ENCODE data around the gene COL4A2.

The COL4A2 gene

GRCh38 chr13:110369400-110369799, 62.3 kb downstream of the COL4A2 start:
- Histone ChIP-seq H3K4me1 (ENCODE audit: insufficient read depth, low read length, poor library complexity, severe bottlenecking) (no peaks in the 10 kb centered on the region), H4K20me1 (ENCODE audit: insufficient read depth, low read length, poor library complexity, severe bottlenecking) (no peaks in the 10 kb centered on the region), H3K27me3 (ENCODE audit: insufficient read depth, low read length, poor library complexity, severe bottlenecking) (no peaks in the 10 kb centered on the region)

GRCh38 chr13:110371550-110372465, 64.7 kb downstream of the COL4A2 start:
- no peak for TF ChIP-seq CTCF (conservative IDR thresholded peaks at IDR 0.05; ENCODE audit: low read length)
- no peak for TF ChIP-seq EZH2phosphoT487 (IDR thresholded peaks at IDR 0.05; ENCODE audit: borderline replicate concordance)
- no peaks in the 10 kb centered on the region for H3K4me1 ChIP-seq (ENCODE audit: insufficient read depth, low read length, poor library complexity, severe bottlenecking)
- H3K4me2 ChIP-seq (ENCODE audit: low read depth, low read length, poor library complexity, severe bottlenecking) = no peak overlapping the region
- no peak overlapping the region for H2AFZ ChIP-seq (ENCODE audit: low read length)
- no peaks in the 10 kb centered on the region for H3K36me3 ChIP-seq (ENCODE audit: insufficient read depth, low read length)
- no peaks in the 10 kb centered on the region for H3K27me3 ChIP-seq (ENCODE audit: insufficient read depth, low read length, poor library complexity, severe bottlenecking)
- no peaks in the 10 kb centered on the region for H3F3A ChIP-seq (ENCODE audit: low read depth)
- no peak overlapping the region for H3K9ac ChIP-seq (ENCODE audit: low read depth, low read length, poor library complexity, severe bottlenecking)
- no peaks in the 10 kb centered on the region for H3K79me2 ChIP-seq (ENCODE audit: insufficient read depth, low read length)
- no peak overlapping the region for H3K4me3 ChIP-seq (ENCODE audit: low read length, poor library complexity, severe bottlenecking)
- no peaks in the 10 kb centered on the region for H3K9me2 ChIP-seq (replicated peaks; ENCODE audit: low read depth, low read length)
- H3K9me3 ChIP-seq (ENCODE audit: insufficient read depth, low read depth, low read length) = no peaks in the 10 kb centered on the region
- no peaks in the 10 kb centered on the region for H4K20me1 ChIP-seq (ENCODE audit: insufficient read depth, low read length, poor library complexity, severe bottlenecking)

More at GRCh38 chr13:110369400-110369799, 62.3 kb downstream of the COL4A2 start:
- TF ChIP-seq CTCF (conservative IDR thresholded peaks at IDR 0.05; ENCODE audit: low read length) (peak; percentile 25), EZH2phosphoT487 (IDR thresholded peaks at IDR 0.05; ENCODE audit: borderline replicate concordance) (no peak)
- Histone ChIP-seq H3K9me3 (ENCODE audit: insufficient read depth, low read depth, low read length) (no peaks in the 10 kb centered on the region), H3K9me2 (replicated peaks; ENCODE audit: low read depth, low read length) (no peaks in the 10 kb centered on the region), H3K36me3 (ENCODE audit: insufficient read depth, low read length) (no peaks in the 10 kb centered on the region), H3K9ac (ENCODE audit: low read depth, low read length, poor library complexity, severe bottlenecking) (no peak overlapping the region), H3F3A (ENCODE audit: low read depth) (no peaks in the 10 kb centered on the region), H3K79me2 (ENCODE audit: insufficient read depth, low read length) (no peaks in the 10 kb centered on the region), H3K4me2 (ENCODE audit: low read depth, low read length, poor library complexity, severe bottlenecking) (no peak overlapping the region), H2AFZ (ENCODE audit: low read length) (no peak overlapping the region), H3K4me3 (ENCODE audit: low read length, poor library complexity, severe bottlenecking) (no peak overlapping the region)

GRCh38 chr13:110372676-110373075, 65.6 kb downstream of the COL4A2 start:
- TF ChIP-seq EZH2phosphoT487 (IDR thresholded peaks at IDR 0.05; ENCODE audit: borderline replicate concordance) = no peak
- no peak for TF ChIP-seq CTCF (conservative IDR thresholded peaks at IDR 0.05; ENCODE audit: low read length)
- no peaks in the 10 kb centered on the region for H4K20me1 ChIP-seq (ENCODE audit: insufficient read depth, low read length, poor library complexity, severe bottlenecking)
- no peak overlapping the region for H2AFZ ChIP-seq (ENCODE audit: low read length)
- no peak overlapping the region for H3K9ac ChIP-seq (ENCODE audit: low read depth, low read length, poor library complexity, severe bottlenecking)
- no peak overlapping the region for H3K4me3 ChIP-seq (ENCODE audit: low read length, poor library complexity, severe bottlenecking)
- no peak overlapping the region for H3K4me2 ChIP-seq (ENCODE audit: low read depth, low read length, poor library complexity, severe bottlenecking)
- H3F3A ChIP-seq (ENCODE audit: low read depth) = no peaks in the 10 kb centered on the region
- H3K27me3 ChIP-seq (ENCODE audit: insufficient read depth, low read length, poor library complexity, severe bottlenecking) = no peaks in the 10 kb centered on the region
- no peaks in the 10 kb centered on the region for H3K9me2 ChIP-seq (replicated peaks; ENCODE audit: low read depth, low read length)
- no peaks in the 10 kb centered on the region for H3K79me2 ChIP-seq (ENCODE audit: insufficient read depth, low read length)
- H3K4me1 ChIP-seq (ENCODE audit: insufficient read depth, low read length, poor library complexity, severe bottlenecking) = no peaks in the 10 kb centered on the region
- no peaks in the 10 kb centered on the region for H3K9me3 ChIP-seq (ENCODE audit: insufficient read depth, low read depth, low read length)
- no peaks in the 10 kb centered on the region for H3K36me3 ChIP-seq (ENCODE audit: insufficient read depth, low read length)
